ENCODE data around the gene ANP32A. TPM values are rescaled to one million over a fixed set of nuclear protein-coding genes. Genes with fewer than 3 reads are reported as not detected.

ANP32A gene
- total RNA-seq, 1 experiment from 2014 or later: 220 TPM

DNA sequence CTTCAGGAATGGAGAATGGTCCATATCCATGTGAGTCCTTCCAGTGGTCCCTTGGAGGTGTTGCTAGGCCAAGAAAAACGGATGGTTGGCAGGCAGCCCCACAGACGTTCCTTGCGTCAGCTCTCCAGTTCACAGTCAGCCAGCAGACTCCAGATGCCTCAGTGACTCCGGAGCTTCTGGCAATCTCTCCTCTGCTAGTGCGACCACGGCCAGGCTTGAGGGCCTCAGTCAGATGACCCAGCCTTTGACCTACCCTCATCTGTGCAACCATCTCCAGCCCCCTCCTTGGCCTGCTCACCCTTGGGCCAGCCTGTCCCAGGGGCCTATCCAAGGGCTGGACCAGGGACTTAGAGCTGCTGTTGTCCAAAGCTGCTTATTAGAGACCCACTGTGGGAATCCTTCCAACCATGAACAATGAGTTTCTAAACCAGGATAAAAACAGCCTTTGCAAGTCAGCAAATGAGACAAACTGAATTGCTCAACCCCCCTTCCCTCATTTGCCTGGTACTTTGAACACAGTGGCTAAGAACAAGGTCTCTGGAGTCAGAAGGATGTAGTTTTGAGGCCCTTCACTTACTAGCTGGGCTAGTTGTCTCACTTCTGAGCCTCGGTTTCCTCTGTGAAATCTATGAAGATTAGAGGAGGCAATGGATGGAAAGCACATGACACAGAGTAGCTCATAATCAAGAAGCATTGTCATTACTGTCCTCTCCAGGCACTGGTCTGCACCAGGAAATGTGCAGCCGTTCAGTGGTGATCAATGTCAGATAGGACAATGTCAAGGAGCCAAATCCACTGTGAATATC lies 44.8 kb downstream of the ANP32A start:
- Histone ChIP-seq H3K4me1 (ENCODE audit: control insufficient read depth in 1 of 2, insufficient read depth in 2 of 2, low read length in 2 of 2) (no peaks in the 10 kb centered on the region), H3K9me2 (ENCODE audit: insufficient read depth) (no peaks in the 10 kb centered on the region)
- no peak for DNase-seq (ENCODE audit: low read depth, low spot score)

More for the DNA sequence above, 44.8 kb downstream of the ANP32A start:
- no peak overlapping the region for H2AFZ ChIP-seq (ENCODE audit: low read depth, low read length, poor library complexity, severe bottlenecking)
- ChIA-PET POLR2A (no interaction called here), RAD21 (ENCODE audit: low non-redundant PET in 1 of 2, low total read pairs in 2 of 2, uncharacterized antibody in 2 of 2, unreplicated experiment in 2 of 2) (no interaction called here), CTCF (no interaction called here)
- no peak overlapping the region for H3K4me3 ChIP-seq (replicated peaks in 1 of 2; ENCODE audit: low read depth in 1 of 2, low read length in 2 of 2)
- TF ChIP-seq ELF1 (IDR thresholded peaks at IDR 0.05; ENCODE audit: borderline replicate concordance, low read depth) (no peak), EGR1 (IDR thresholded peaks at IDR 0.05; ENCODE audit: low read depth) (no peak), CBX3 (IDR thresholded peaks at IDR 0.05; ENCODE audit: low read depth) (no peak), FOSL1 (IDR thresholded peaks at IDR 0.05; ENCODE audit: low read depth) (no peak), EZH2phosphoT487 (IDR thresholded peaks at IDR 0.05; ENCODE audit: borderline replicate concordance) (no peak), RAD21 (IDR thresholded peaks at IDR 0.05; ENCODE audit: low read depth) (no peak), REST (IDR thresholded peaks at IDR 0.05; ENCODE audit: low read depth) (no peak)
- TF ChIP-seq, protein P1, sequence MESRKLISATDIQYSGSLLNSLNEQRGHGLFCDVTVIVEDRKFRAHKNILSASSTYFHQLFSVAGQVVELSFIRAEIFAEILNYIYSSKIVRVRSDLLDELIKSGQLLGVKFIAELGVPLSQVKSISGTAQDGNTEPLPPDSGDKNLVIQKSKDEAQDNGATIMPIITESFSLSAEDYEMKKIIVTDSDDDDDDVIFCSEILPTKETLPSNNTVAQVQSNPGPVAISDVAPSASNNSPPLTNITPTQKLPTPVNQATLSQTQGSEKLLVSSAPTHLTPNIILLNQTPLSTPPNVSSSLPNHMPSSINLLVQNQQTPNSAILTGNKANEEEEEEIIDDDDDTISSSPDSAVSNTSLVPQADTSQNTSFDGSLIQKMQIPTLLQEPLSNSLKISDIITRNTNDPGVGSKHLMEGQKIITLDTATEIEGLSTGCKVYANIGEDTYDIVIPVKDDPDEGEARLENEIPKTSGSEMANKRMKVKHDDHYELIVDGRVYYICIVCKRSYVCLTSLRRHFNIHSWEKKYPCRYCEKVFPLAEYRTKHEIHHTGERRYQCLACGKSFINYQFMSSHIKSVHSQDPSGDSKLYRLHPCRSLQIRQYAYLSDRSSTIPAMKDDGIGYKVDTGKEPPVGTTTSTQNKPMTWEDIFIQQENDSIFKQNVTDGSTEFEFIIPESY (IDR thresholded peaks at IDR 0.05; ENCODE audit: extremely low read depth, insufficient replicate concordance, low read length): no peak
- H3K27ac ChIP-seq (ENCODE audit: low read depth, low read length): no peak overlapping the region
- H3K79me2 ChIP-seq (ENCODE audit: insufficient read depth, low read length): no peaks in the 10 kb centered on the region
- H3K36me3 ChIP-seq (ENCODE audit: control insufficient read depth in 1 of 2, insufficient read depth in 2 of 2, low read length in 2 of 2): peaks cover 17 to 19% of the 10 kb centered on the region in 2 experiments; a peak in 3 of 4 replicates
- BruUV-seq (replicated peaks): no TSS peak
- H3K9ac ChIP-seq (ENCODE audit: low read length): no peak overlapping the region
- no peaks in the 10 kb centered on the region for H3K9me3 ChIP-seq (ENCODE audit: control insufficient read depth in 1 of 2, insufficient read depth in 1 of 2, low read depth in 1 of 2, low read length in 2 of 2)
- H4K20me1 ChIP-seq (ENCODE audit: insufficient read depth): no peaks in the 10 kb centered on the region
- no peak overlapping the region for H3K4me2 ChIP-seq (ENCODE audit: low read length)
- intact Hi-C loops (cut with micrococcal nuclease): no loop called here
- H3K27me3 ChIP-seq (ENCODE audit: insufficient read depth, low read length): no peaks in the 10 kb centered on the region
- ATAC-seq: peak; percentile 29; the same call in 1 of the 2 replicates
